Measurements from ENCODE around the gene SERPINB3.
"Not testable (repeated sequence)": the region's sequence is repeated elsewhere in the genome, so short reads cannot be mapped to it uniquely, and the experiment has no call there.

Gene SERPINB3

DNA sequence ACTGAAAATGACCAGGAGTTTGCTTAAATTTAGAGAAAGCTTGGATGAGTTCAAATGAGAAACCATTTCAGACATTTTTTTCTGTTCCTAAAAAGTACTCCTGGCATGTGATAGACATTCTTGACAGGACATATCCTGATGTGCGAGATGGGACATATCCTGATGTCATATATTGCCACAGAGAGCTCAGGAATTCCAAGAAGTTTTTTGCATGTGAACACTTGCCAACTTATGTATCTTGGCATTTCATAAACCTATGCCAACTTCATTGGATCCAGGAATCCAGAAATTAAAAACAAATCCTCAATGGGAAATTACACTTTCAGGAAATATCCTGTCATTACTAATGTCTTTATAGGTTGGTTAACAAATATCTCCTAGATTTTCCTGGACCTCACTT, 2.9 kb upstream of the SERPINB3 start:
- POLR2A ChIA-PET: no interaction called here
- CTCF ChIA-PET: no interaction called here
- TF ChIP-seq HDGF (IDR thresholded peaks at IDR 0.05; ENCODE audit: borderline replicate concordance): no peak
- no peak for TF ChIP-seq ZNF384 (IDR thresholded peaks at IDR 0.05)
- TF ChIP-seq, protein P1, sequence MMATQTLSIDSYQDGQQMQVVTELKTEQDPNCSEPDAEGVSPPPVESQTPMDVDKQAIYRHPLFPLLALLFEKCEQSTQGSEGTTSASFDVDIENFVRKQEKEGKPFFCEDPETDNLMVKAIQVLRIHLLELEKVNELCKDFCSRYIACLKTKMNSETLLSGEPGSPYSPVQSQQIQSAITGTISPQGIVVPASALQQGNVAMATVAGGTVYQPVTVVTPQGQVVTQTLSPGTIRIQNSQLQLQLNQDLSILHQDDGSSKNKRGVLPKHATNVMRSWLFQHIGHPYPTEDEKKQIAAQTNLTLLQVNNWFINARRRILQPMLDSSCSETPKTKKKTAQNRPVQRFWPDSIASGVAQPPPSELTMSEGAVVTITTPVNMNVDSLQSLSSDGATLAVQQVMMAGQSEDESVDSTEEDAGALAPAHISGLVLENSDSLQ (IDR thresholded peaks at IDR 0.05): no peak
- TF ChIP-seq FOXK2 (IDR thresholded peaks at IDR 0.05): no peak
- TF ChIP-seq ELF4 (IDR thresholded peaks at IDR 0.05): no peak
- TF ChIP-seq NFRKB (IDR thresholded peaks at IDR 0.05): no peak
- no peak for TF ChIP-seq LEF1 (IDR thresholded peaks at IDR 0.05; ENCODE audit: borderline replicate concordance)
- TF ChIP-seq SUZ12 (IDR thresholded peaks at IDR 0.05): no peak
- no peak for TF ChIP-seq CTBP1 (IDR thresholded peaks at IDR 0.05; ENCODE audit: borderline replicate concordance)
- no peak for TF ChIP-seq FOXA1 (IDR thresholded peaks at IDR 0.05)
- no peak for DNase-seq (ENCODE audit: extremely low spot score)

DNA sequence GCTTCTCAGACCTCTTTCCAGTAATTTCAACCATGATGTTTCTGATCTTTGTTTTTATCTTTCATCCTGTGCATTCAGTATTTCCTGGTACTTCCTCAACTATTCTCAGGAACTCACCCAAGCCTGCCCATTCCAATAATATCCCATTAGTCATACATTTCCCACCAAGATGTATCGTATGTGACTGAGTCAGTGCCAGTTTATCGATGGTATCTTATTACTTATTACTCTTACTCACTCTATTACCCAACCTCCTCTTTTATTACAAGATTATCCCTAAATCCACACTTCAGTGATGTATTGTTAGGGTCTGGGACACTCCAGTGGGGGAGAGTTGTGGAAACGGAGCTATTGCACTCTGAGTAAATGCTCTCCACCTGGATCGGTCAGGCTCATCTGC, 2.8 kb downstream of the SERPINB3 start:
- POLR2A ChIA-PET; CTCF ChIA-PET; DNase-seq (ENCODE audit: extremely low spot score): not testable (repeated sequence)

DNA sequence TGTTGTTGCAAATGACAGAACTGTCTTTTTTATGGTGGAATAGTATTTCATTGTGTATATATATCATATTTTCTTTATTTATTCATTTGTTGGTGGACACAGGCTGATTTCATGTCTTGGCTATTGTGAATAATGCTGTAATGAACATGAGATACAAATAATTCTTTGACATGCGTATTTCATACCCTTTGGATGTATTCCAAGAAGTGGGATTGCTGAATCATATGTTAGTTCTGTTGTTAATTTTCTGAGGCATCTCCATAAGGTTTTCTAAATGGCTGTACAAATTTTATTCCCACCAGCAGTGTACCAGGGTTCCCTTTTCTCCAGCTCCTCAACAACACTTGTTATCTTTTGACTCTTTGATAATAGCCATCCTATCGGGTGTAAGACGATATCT, 11.4 kb downstream of the SERPINB3 start:
- POLR2A ChIA-PET; DNase-seq (ENCODE audit: extremely low spot score): not testable (repeated sequence)
- CTCF ChIA-PET: interaction anchor here (0.6 kb wide), 1 partner anchor 149 kb away, joined by 3 read pairs; no protein-coding TSS in a partner anchor

DNA sequence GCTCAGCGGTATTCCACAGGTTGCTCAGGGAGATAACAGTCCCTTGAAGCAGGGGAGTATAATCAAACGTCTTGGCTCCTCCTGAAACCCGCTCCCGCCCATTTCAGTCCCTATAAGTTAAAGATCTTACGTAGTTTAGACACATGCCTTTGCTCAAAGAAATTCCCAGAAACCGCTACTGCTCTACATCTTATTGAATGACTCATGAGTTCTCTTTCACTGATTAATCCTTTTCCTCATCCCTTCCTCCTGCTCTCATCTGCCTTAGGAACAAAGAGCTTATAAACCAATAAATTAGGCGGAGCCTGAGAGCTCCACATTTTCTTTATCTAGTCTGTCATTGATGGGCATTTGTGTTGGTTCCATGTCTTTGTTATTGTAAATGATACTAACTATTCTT, 13.5 kb downstream of the SERPINB3 start:
- no peak for DNase-seq (ENCODE audit: extremely low spot score)
- CTCF ChIA-PET: no interaction called here
- POLR2A ChIA-PET: no interaction called here
- TF ChIP-seq FOXM1 (IDR thresholded peaks at IDR 0.05; ENCODE audit: borderline replicate concordance) (no peak), NFRKB (IDR thresholded peaks at IDR 0.05) (no peak), BHLHE40 (IDR thresholded peaks at IDR 0.05; ENCODE audit: borderline replicate concordance) (no peak), HDGF (IDR thresholded peaks at IDR 0.05; ENCODE audit: borderline replicate concordance) (no peak), FOXK2 (IDR thresholded peaks at IDR 0.05) (no peak), CTBP1 (IDR thresholded peaks at IDR 0.05; ENCODE audit: borderline replicate concordance) (no peak), ARNT (IDR thresholded peaks at IDR 0.05) (no peak), ELF4 (IDR thresholded peaks at IDR 0.05) (no peak), L3MBTL2 (conservative IDR thresholded peaks at IDR 0.05) (no peak), SP1 (IDR thresholded peaks at IDR 0.05) (no peak), FOXA1 (IDR thresholded peaks at IDR 0.05) (no peak), TARDBP (IDR thresholded peaks at IDR 0.05) (no peak), LEF1 (IDR thresholded peaks at IDR 0.05; ENCODE audit: borderline replicate concordance) (no peak), ZNF384 (IDR thresholded peaks at IDR 0.05) (no peak)

DNA sequence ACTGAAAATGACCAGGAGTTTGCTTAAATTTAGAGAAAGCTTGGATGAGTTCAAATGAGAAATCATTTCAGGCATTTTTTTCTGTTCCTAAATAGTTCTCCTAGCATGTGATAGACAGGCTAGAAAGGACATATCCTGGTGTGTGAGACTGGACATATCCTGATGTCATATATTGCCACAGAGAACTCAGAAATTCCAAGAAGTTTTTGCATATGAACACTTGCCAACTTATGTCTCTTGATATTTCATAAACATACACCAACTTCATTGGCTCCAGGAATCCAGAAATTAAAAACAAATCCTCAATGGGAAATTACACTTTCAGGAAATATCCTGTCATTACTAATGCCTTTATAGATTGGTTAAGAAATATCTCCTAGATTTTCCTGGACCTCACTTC, 14.8 kb downstream of the SERPINB3 start:
- ChIA-PET CTCF (no interaction called here), POLR2A (no interaction called here)
- no peak for DNase-seq (ENCODE audit: extremely low spot score)
- TF ChIP-seq, protein P1 (IDR thresholded peaks at IDR 0.05): no peak
- TF ChIP-seq ELF4 (IDR thresholded peaks at IDR 0.05) (no peak), ARNT (IDR thresholded peaks at IDR 0.05) (no peak), BHLHE40 (IDR thresholded peaks at IDR 0.05; ENCODE audit: borderline replicate concordance) (no peak), SP1 (IDR thresholded peaks at IDR 0.05) (no peak), NFRKB (IDR thresholded peaks at IDR 0.05) (no peak), FOXM1 (IDR thresholded peaks at IDR 0.05; ENCODE audit: borderline replicate concordance) (no peak), L3MBTL2 (conservative IDR thresholded peaks at IDR 0.05) (no peak), LEF1 (IDR thresholded peaks at IDR 0.05; ENCODE audit: borderline replicate concordance) (no peak), HDGF (IDR thresholded peaks at IDR 0.05; ENCODE audit: borderline replicate concordance) (no peak), CTBP1 (IDR thresholded peaks at IDR 0.05; ENCODE audit: borderline replicate concordance) (no peak), FOXK2 (IDR thresholded peaks at IDR 0.05) (no peak), SUZ12 (IDR thresholded peaks at IDR 0.05) (no peak), TARDBP (IDR thresholded peaks at IDR 0.05) (no peak)

DNA sequence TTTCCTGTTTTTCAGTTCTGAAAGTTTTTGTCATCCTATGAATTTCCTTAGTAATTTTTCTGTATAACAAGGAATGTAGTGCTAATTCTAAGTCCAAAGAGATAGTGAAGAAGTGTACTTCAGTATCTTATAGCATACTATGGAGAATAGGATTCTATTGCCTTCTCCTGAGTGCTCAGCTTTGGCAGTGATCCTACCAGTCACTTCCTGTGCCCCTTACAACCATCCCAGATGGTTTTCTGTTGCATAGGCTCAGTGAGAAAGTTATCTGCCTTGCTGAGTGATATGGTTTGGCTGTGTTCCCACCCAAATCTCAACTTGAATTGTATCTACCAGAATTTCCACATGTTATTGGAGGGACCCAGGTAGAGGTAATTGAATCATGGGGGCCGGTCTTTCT, 17.0 kb downstream of the SERPINB3 start:
- DNase-seq (ENCODE audit: extremely low spot score); CTCF ChIA-PET; POLR2A ChIA-PET: not testable (repeated sequence)

DNA sequence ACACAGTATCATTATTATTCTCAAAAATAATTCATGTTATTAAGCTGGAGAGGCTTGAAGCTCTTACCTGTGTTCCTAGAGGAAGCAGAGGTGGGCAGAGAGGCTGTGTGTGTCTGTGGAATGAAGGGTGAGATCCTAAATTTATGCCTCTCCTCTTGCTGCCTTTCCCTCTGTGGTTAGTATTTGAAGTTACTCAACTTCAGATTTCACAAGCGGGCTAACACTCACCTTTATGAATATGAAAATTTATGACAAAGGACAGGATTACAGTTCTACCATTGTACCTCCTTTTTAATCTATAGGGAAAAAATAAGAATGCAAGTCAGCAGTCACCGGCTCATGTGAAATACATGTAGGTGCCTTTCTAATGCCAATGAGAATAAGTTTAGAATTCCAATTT, 17.6 kb downstream of the SERPINB3 start, which contains the start of gene SERPINB4:
Gene SERPINB4, minus strand, starts transcription at position 115 of the 400 bp plus-strand sequence. CDS start 679 bp downstream, outside the sequence.
- CTCF ChIA-PET; POLR2A ChIA-PET; DNase-seq (ENCODE audit: extremely low spot score): not testable (repeated sequence)

DNA sequence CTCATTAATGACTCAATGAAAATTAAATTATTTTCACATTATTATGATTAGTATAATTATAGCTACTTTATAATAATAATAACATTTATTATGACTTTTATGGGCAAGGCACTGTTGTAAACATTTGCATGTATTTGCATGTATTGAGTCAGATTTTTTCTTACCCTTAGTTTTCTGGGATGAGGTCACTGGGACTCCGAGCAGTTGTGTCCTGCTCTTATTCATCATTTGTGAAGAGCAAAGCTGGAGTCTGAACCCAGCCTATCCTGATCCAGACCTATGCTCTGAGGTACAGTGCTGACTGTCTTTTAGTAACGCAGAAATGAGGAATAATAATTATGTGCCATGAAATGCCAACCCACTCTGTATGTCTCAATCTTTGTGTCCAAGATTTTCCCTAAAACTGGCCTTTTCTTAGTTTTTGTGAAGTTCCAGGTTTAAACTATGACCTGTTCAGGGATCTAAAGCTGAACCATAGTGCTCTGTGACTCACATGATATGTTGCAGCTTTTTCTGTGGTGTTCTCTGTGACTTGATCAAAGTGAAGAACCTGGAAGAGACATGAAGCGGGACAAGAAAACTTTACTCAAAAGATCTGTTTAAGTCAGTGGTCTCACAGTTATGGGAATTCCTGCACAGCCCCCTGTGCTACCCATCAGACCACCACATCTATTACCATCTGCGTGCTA, 18.9 kb downstream of the SERPINB3 start:
- CTCF ChIA-PET; POLR2A ChIA-PET; DNase-seq (ENCODE audit: extremely low spot score): not testable (repeated sequence)

DNA sequence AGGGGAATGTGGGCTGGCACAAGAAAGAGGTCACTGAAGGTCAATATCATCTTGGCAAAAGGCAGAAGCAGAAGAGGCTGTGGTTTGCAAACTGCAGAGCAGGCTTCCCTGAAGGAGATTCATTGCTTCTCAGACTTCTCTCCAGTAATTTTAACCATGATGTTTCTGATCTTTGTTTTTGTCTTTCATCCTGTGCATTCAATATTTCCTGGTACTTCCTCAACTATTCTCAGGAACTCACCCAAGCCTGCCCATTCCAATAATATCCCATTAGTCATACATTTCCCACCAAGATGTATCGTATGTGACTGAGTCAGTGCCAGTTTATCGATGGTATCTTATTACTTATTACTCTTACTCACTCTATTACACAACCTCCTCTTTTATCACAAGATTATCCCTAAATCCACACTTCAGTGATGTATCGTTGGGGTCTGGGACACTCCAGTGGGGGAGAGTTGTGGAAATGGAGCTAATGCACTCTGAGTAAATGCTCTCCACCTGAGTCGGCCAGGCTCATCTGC, 20.5 kb downstream of the SERPINB3 start:
- DNase-seq (ENCODE audit: extremely low spot score); CTCF ChIA-PET; POLR2A ChIA-PET: not testable (repeated sequence)

All from HEK293T (cell line).